ENCODE data around the gene TSACC.

GRCh38 chr1:156371553-156372264 is 33.4 kb downstream of the TSACC start:
- no peak for TF ChIP-seq POLR2A (IDR thresholded peaks at IDR 0.05; ENCODE audit: extremely low read depth, insufficient read length)
- TF ChIP-seq CTCF (IDR thresholded peaks at IDR 0.05; ENCODE audit: low read depth, low read length) = no peak
- TF ChIP-seq, protein P1, sequence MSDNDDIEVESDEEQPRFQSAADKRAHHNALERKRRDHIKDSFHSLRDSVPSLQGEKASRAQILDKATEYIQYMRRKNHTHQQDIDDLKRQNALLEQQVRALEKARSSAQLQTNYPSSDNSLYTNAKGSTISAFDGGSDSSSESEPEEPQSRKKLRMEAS (IDR thresholded peaks at IDR 0.05; ENCODE audit: low read depth, low read length) = no peak
- TF ChIP-seq MYC (IDR thresholded peaks at IDR 0.05; ENCODE audit: low read depth, low read length) = no peak
